K562 (cell line): ENCODE results near the gene UNC93B1. TPM values are rescaled to one million over a fixed set of nuclear protein-coding genes. Genes with fewer than 3 reads are reported as not detected.
A peak's percentile ranks its signal among the peaks of the same experiment; 100 is the strongest.

Experiments
- ARID4B ChIP-seq: sonication (generic); formaldehyde crosslinking; IDR thresholded peaks from 2 replicates; pipeline ENCODE4 v1.8.0; 2022; ENCODE audit warnings: mild to moderate bottlenecking, missing genetic modification reagents
- BDP1 ChIP-seq: IDR thresholded peaks from 3 replicates; pipeline ENCODE4 v1.6.1; 2011; ENCODE audit not compliant: insufficient read length, insufficient read depth
- EHMT2 ChIP-seq: fragments of 450-650 bp; IDR thresholded peaks from 2 replicates; pipeline ENCODE4 v1.6.1; 2018; ENCODE audit warnings: antibody characterized with exemption
- HMGN3 ChIP-seq: IDR thresholded peaks from 2 replicates; pipeline ENCODE4 v1.6.1; 2011; ENCODE audit warnings: borderline replicate concordance, low read depth, mild to moderate bottlenecking, mixed read lengths, low read length; ENCODE audit not compliant: insufficient read length; ENCODE audit errors: extremely low read depth
- NR2C2 ChIP-seq, 2 experiments: fragments of 200-800 bp in 1 of 2; sonication (Bioruptor generic) in 1 of 2; sonication (generic) in 1 of 2; formaldehyde crosslinking in 1 of 2; IDR thresholded peaks; 2 replicates each; pipeline versions ENCODE4 v1.6.1 to v1.8.0; 2016 to 2022; ENCODE audit warnings: mild to moderate bottlenecking in 1 of 2, missing compliant biosample characterization in 1 of 2, missing genetic modification characterization in 1 of 2, missing genetic modification reagents in 1 of 2
- RBM25 ChIP-seq: fragments of 200-400 bp; formaldehyde crosslinking; IDR thresholded peaks from 2 replicates; pipeline ENCODE4 v1.6.1; 2018; ENCODE audit warnings: low read length, low read depth, moderate library complexity; ENCODE audit not compliant: severe bottlenecking
- SAFB2 ChIP-seq: fragments of 200-400 bp; formaldehyde crosslinking; IDR thresholded peaks from 2 replicates; pipeline ENCODE4 v1.6.1; 2018; ENCODE audit warnings: borderline replicate concordance, low read length, low read depth, moderate library complexity; ENCODE audit not compliant: severe bottlenecking
- YBX1 ChIP-seq: fragments of 450-650 bp; IDR thresholded peaks from 2 replicates; pipeline ENCODE4 v1.7.1; 2016; ENCODE audit warnings: mild to moderate bottlenecking
- ZNF280A ChIP-seq: fragments of 450-650 bp; IDR thresholded peaks from 2 replicates; pipeline ENCODE4 v1.6.1; 2018; ENCODE audit warnings: mild to moderate bottlenecking, low read depth; ENCODE audit not compliant: partially characterized antibody
- ZNF407 ChIP-seq: fragments of 450-650 bp; IDR thresholded peaks from 2 replicates; pipeline ENCODE4 v1.6.1; 2016; ENCODE audit warnings: low read depth
- polyA plus RNA-seq, 8 experiments: library from polyadenylated mRNA; depleted of rRNA in 4 of 8; stranded (reverse) in 5 of 8; unstranded in 3 of 8; fragments of >200 nt; fragmentation: Nextera tagmentation in 2 of 8; fragmentation: Illumina TruSeq in 1 of 8; extraction: Ambion mirVana in 2 of 8; extraction: Trizol in 1 of 8; gene quantifications; 2 replicates each; pipeline versions ENCODE4 v1.2.1 to v1.2.3, GENCODE V29; 2011 to 2014; ENCODE audit warnings: inconsistent platforms in 1 of 8, missing spikeins in 1 of 8
- total RNA-seq, 7 experiments: library from RNA; depleted of rRNA in 6 of 7; stranded (reverse); fragments of >200 nt in 6 of 7; fragmentation: Illumina TruSeq in 2 of 7; extraction: Trizol in 2 of 7; gene quantifications; 2 replicates each; pipeline versions ENCODE4 v1.2.1 to v1.2.3, GENCODE V29; 2011 to 2021; ENCODE audit warnings: low replicate concordance in 1 of 7

UNC93B1 gene
- total and polyA plus RNA-seq, 9 of the 15 experiments (the other 6 are each of a cell fraction or from before 2014, with no cell fraction given) = 0.10 to 13.6 (median 6.5) TPM

- TF ChIP-seq RBM25 = no peak
- no peak for TF ChIP-seq ZNF407
- no peak for TF ChIP-seq ZNF280A
- no peak; the same call in 1 of the 2 replicates for TF ChIP-seq ARID4B (CRISPR knock-in tag)
- TF ChIP-seq BDP1 = no peak
- TF ChIP-seq NR2C2 (CRISPR knock-in tag; IDR thresholded peaks at IDR 0.05) = no peak
- no peak for TF ChIP-seq NR2C2 (tag; IDR thresholded peaks at IDR 0.05)
- TF ChIP-seq EHMT2 = no peak
- no peak for TF ChIP-seq SAFB2
- peak; percentile 43 for TF ChIP-seq HMGN3
- no peak for TF ChIP-seq YBX1
These were observed 7.0 kb downstream of the UNC93B1 start (continued) for GRCh38 chr11:67996622-67997474.
